T follicular helper cell (primary cell): ENCODE results near the gene SMARCE1.

Source experiments
- DNase-seq: peaks from one replicate; pipeline ENCODE4 v3.0.0-alpha.2; 2020; ENCODE audit warnings: low read depth

SMARCE1 gene

GRCh38 chr17:40645943-40646342, 1.7 kb downstream of the SMARCE1 start:
- no peak for DNase-seq

- DNase-seq = no peak
These were observed 2.3 kb downstream of the SMARCE1 start for GRCh38 chr17:40645291-40645690.

GRCh38 chr17:40637931-40638330, 9.7 kb downstream of the SMARCE1 start:
- DNase-seq = no peak

GRCh38 chr17:40633871-40634270, 13.7 kb downstream of the SMARCE1 start:
- no peak for DNase-seq

- no peak for DNase-seq
These were observed 15.4 kb downstream of the SMARCE1 start for GRCh38 chr17:40632216-40632615.

- no peak for DNase-seq
These were observed 17.8 kb downstream of the SMARCE1 start for GRCh38 chr17:40629842-40630241.

GRCh38 chr17:40625311-40625710, 22.3 kb downstream of the SMARCE1 start:
- no peak for DNase-seq

GRCh38 chr17:40623419-40624210, 24.0 kb downstream of the SMARCE1 start:
- DNase-seq = no peak

- DNase-seq = no peak
These were observed 25.1 kb downstream of the SMARCE1 start for GRCh38 chr17:40622509-40622928.

GRCh38 chr17:40621578-40621977, 26.0 kb downstream of the SMARCE1 start:
- no peak for DNase-seq

- DNase-seq = no peak
These were observed 26.6 kb downstream of the SMARCE1 start for GRCh38 chr17:40621019-40621418.

GRCh38 chr17:40618754-40619625, 28.6 kb downstream of the SMARCE1 start:
- no peak for DNase-seq

- no peak for DNase-seq
These were observed 29.9 kb downstream of the SMARCE1 start for GRCh38 chr17:40617678-40618240.

GRCh38 chr17:40616592-40616991, 31.0 kb downstream of the SMARCE1 start:
- no peak for DNase-seq

- no peak for DNase-seq
These were observed 31.7 kb downstream of the SMARCE1 start for GRCh38 chr17:40615841-40616476.

- peak; percentile 39 for DNase-seq
These were observed 32.4 kb downstream of the SMARCE1 start for GRCh38 chr17:40615068-40615840.

- DNase-seq = no peak
These were observed 33.1 kb downstream of the SMARCE1 start for GRCh38 chr17:40614431-40615067.

GRCh38 chr17:40613467-40614154, 34.0 kb downstream of the SMARCE1 start:
- no peak for DNase-seq

GRCh38 chr17:40612599-40613244, 34.9 kb downstream of the SMARCE1 start:
- peak; percentile 86 for DNase-seq
